Endodermal cell (in vitro differentiated cells): ENCODE measurements around the gene GINS2. TPM values are rescaled to one million over a fixed set of nuclear protein-coding genes. Genes with fewer than 3 reads are reported as not detected.
A peak's percentile ranks its signal among the peaks of the same experiment; 100 is the strongest.

Experiments used
- DNase-seq: peaks from one replicate; pipeline ENCODE4 v3.0.0-alpha.2; 2017
- H3K27ac ChIP-seq: 2 replicates; pipeline ENCODE4 v1.5.1; 2013; ENCODE audit warnings: mild to moderate bottlenecking, low read depth, low read length, moderate library complexity
- H3K27me3 ChIP-seq: 2 replicates; pipeline ENCODE4 v1.6.1; 2013; ENCODE audit warnings: mild to moderate bottlenecking, low read length, moderate library complexity; ENCODE audit not compliant: insufficient read depth, control insufficient read depth, poor library complexity, severe bottlenecking
- H3K36me3 ChIP-seq: 2 replicates; pipeline ENCODE4 v1.7.0; 2013; ENCODE audit warnings: mild to moderate bottlenecking, low read length, moderate library complexity; ENCODE audit not compliant: control insufficient read depth, insufficient read depth
- H3K4me1 ChIP-seq: one replicate; pipeline ENCODE4 v1.7.0; 2013; ENCODE audit warnings: low read length; ENCODE audit not compliant: control insufficient read depth, insufficient read depth
- H3K4me3 ChIP-seq: 2 replicates; pipeline ENCODE4 v1.5.1; 2013; ENCODE audit warnings: mild to moderate bottlenecking, low read length, moderate library complexity
- H3K9ac ChIP-seq: 2 replicates; pipeline ENCODE4 v1.6.1; 2013; ENCODE audit warnings: mild to moderate bottlenecking, low read length, moderate library complexity; ENCODE audit not compliant: poor library complexity, severe bottlenecking; ENCODE audit errors: extremely low read depth
- H3K9me3 ChIP-seq: 2 replicates; pipeline ENCODE4 v1.6.1; 2013; ENCODE audit warnings: mild to moderate bottlenecking, low read length, moderate library complexity; ENCODE audit not compliant: control insufficient read depth
- H3K27ac Mint-ChIP-seq: 2 replicates; pipeline ENCODE4 v1.8.0; 2020; ENCODE audit warnings: mixed read lengths
- H3K27me3 Mint-ChIP-seq: 2 replicates; pipeline ENCODE4 v1.8.0; 2021; ENCODE audit warnings: mild to moderate bottlenecking, mixed read lengths; ENCODE audit not compliant: insufficient read depth
- H3K36me3 Mint-ChIP-seq: 2 replicates; pipeline ENCODE4 v1.8.0; 2020; ENCODE audit warnings: low read depth, mixed read lengths
- H3K4me1 Mint-ChIP-seq: 2 replicates; pipeline ENCODE4 v1.8.0; 2020; ENCODE audit warnings: mixed read lengths
- H3K4me3 Mint-ChIP-seq: 2 replicates; pipeline ENCODE4 v1.8.0; 2020; ENCODE audit warnings: mild to moderate bottlenecking, moderate library complexity, mixed read lengths
- H3K9me3 Mint-ChIP-seq: 2 replicates; pipeline ENCODE4 v1.8.0; 2020; ENCODE audit warnings: mild to moderate bottlenecking, mixed read lengths
- CTCF ChIP-seq: fragments of 200-600 bp; sonication (generic); conservative IDR thresholded peaks from 2 replicates; pipeline ENCODE4 v1.5.0; 2021; ENCODE audit warnings: antibody characterized with exemption, mild to moderate bottlenecking
- WGBS, 2 experiments: methylation state at CpG; one replicate each; pipeline versions ENCODE4 v1.1.5 to v1.1.7; 2013; ENCODE audit warnings: missing lambda C conversion rate in 2 of 2, mixed read lengths in 1 of 2; ENCODE audit not compliant: insufficient coverage in 1 of 2, insufficient read length in 1 of 2; 5-methylcytosine and 5-hydroxymethylcytosine counted together
- total RNA-seq, 2 donors: library from RNA; stranded (reverse); fragmentation: NEBNext Ultra II Directional in 1 of 2; extraction: Animal tissue kit (Norgen Biotek cat#: 25700) in 1 of 2; gene quantifications; 2 replicates in 1 of 2; 3 replicates in 1 of 2; pipeline ENCODE4 v1.2.1, GENCODE V29; 2021

GINS2 gene
- total RNA-seq, 2 donors from 2014 or later = 32.8 to 42.3 TPM

GRCh38 chr16:85707528-85708095, 18.9 kb upstream of the GINS2 start:
- H3K27ac ChIP-seq = no peak overlapping the region
- H3K4me1 ChIP-seq = no peaks in the 10 kb centered on the region
- no peak for DNase-seq
- no peaks in the 10 kb centered on the region for H3K36me3 ChIP-seq
- peaks cover 10% of the 10 kb centered on the region for H3K9me3 ChIP-seq
- H3K9me3 Mint-ChIP-seq = peaks cover 7% of the 10 kb centered on the region
- H3K9ac ChIP-seq = no peak overlapping the region
- WGBS, 2 experiments = 91 to 94% methylated on average over 9 to 15 of the region's 16 CpGs
- H3K4me1 Mint-ChIP-seq = no peaks in the 10 kb centered on the region
- H3K4me3 ChIP-seq = no peak overlapping the region
- no peak overlapping the region for H3K4me3 Mint-ChIP-seq
- TF ChIP-seq CTCF = no peak
- H3K36me3 Mint-ChIP-seq = peaks cover 11% of the 10 kb centered on the region
- no peaks in the 10 kb centered on the region for H3K27me3 Mint-ChIP-seq
- no peak overlapping the region for H3K27ac Mint-ChIP-seq
- H3K27me3 ChIP-seq = no peaks in the 10 kb centered on the region

GRCh38 chr16:85706449-85707034, 17.8 kb upstream of the GINS2 start:
- WGBS, 2 experiments = 86 to 97% methylated on average over 5 to 9 of the region's 11 CpGs
- Histone ChIP-seq H3K27me3 (no peaks in the 10 kb centered on the region), H3K27ac (no peak overlapping the region), H3K4me1 (no peaks in the 10 kb centered on the region), H3K4me3 (no peak overlapping the region), H3K9me3 (peaks cover under 1% of the 10 kb centered on the region), H3K36me3 (no peaks in the 10 kb centered on the region), H3K9ac (no peak overlapping the region)
- Mint-ChIP-seq H3K27me3 (no peaks in the 10 kb centered on the region), H3K4me1 (no peaks in the 10 kb centered on the region), H3K4me3 (no peak overlapping the region), H3K9me3 (peaks cover under 1% of the 10 kb centered on the region), H3K27ac (no peak overlapping the region), H3K36me3 (peaks cover 4% of the 10 kb centered on the region)
- DNase-seq = no peak
- TF ChIP-seq CTCF = no peak

- H3K27ac Mint-ChIP-seq = no peak overlapping the region
- no peaks in the 10 kb centered on the region for H3K4me1 ChIP-seq
- 95 to 98% methylated on average over 14 to 20 of the region's 20 CpGs for WGBS, 2 experiments
- H3K27me3 Mint-ChIP-seq = no peaks in the 10 kb centered on the region
- H3K9me3 Mint-ChIP-seq = no peaks in the 10 kb centered on the region
- no peak overlapping the region for H3K4me3 Mint-ChIP-seq
- no peak overlapping the region for H3K9ac ChIP-seq
- peaks cover 2% of the 10 kb centered on the region for H3K36me3 Mint-ChIP-seq
- no peaks in the 10 kb centered on the region for H3K9me3 ChIP-seq
- H3K36me3 ChIP-seq = no peaks in the 10 kb centered on the region
- H3K4me3 ChIP-seq = no peak overlapping the region
- TF ChIP-seq CTCF = peak; percentile 31
- H3K27me3 ChIP-seq = no peaks in the 10 kb centered on the region
- H3K4me1 Mint-ChIP-seq = no peaks in the 10 kb centered on the region
- H3K27ac ChIP-seq = no peak overlapping the region
- no peak for DNase-seq
These were observed 16.4 kb upstream of the GINS2 start for GRCh38 chr16:85704900-85705846.
